ENCODE results near the gene CEP152.

Gene CEP152

DNA sequence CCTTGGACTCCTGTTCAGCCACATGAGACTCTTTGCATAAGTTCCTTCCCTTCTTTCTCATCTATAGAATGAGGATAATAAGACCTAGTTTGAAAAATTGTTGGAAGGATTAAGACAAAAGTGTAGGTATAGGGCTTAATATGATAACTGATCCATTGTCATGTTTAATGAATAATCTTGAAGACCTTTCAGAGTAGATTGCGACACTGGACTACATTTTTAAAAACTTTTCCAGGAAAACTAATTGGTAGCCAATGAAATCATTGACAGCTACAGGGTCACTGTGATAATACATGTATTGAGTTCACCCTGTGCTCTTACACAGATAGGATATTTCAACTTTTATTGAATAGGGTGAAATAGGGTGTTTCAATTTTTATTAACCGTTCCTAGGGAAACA, 86.9 kb downstream of the CEP152 start:
- H3K4me2 ChIP-seq: no peak overlapping the region
- no peak overlapping the region for H3K27ac ChIP-seq
- 0 out of 20 replicates have a peak, but pooled peaks cover 0 to 4% (median 0%) of the 10 kb centered on the region in 10 experiments for H3K4me1 ChIP-seq
- no peaks in the 10 kb centered on the region for H3K27me3 ChIP-seq
- no peak overlapping the region for H3K4me3 ChIP-seq
- H4K20me1 ChIP-seq: no peaks in the 10 kb centered on the region
- peaks cover 14 to 57% (median 27%) of the 10 kb centered on the region in 11 experiments; a peak in 21 of 22 replicates for H3K36me3 ChIP-seq
- TF ChIP-seq Cebpa-rat (IDR thresholded peaks at IDR 0.05): no peak
- no peaks in the 10 kb centered on the region for H3K9me3 ChIP-seq (replicated peaks in 1 of 11)
- H3K9ac ChIP-seq: no peak overlapping the region

DNA sequence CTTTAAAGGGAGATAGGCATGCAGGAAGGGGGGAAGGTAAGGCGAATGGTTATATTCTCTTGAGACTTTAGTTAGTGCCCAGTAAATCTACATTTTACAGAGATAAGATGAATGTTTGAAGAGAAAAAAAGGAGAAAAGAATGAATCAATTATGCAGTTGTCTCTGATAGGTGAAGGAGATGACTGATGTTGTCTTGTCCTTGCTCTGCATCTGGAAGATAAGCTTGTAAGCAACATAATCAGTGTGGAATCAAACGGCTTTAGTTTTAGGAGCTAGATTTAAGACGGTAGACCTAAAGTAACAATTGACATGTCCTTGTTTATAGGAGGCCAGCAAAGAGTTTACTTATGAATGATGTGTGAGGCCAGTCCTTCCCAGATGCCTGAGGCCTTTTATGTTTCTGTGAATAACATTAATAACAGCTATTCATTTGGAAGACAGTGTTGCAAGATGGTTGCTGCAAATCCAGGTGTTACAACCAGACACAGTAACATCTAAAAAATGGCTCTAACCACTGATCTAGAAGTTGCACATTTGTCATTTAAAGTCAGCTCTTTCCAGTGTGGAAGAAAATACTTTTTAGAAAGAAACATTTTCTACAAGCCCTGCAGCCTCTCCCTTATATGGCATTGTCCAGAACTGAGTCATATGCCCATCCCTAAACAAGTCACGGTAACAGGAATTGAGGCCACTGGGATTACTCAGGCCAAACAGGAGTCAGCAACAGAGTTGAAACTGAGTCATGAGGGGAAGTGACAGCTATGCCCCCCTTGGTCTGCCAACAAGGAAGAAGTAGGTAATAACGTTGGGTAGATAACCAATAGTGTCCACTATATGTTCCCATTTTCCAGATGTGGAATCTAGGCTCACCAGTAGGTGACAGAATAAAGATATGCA, 87.9 kb downstream of the CEP152 start:
- Histone ChIP-seq H3K4me1 (0 out of 20 replicates have a peak, but pooled peaks cover 0 to 4% (median 0%) of the 10 kb centered on the region in 10 experiments), H3K27ac (no peak overlapping the region), H3K9me3 (replicated peaks in 1 of 11) (no peaks in the 10 kb centered on the region; a peak in 1 of 22 replicates), H3K4me2 (no peak overlapping the region), H3K9ac (no peak overlapping the region), H3K4me3 (no peak overlapping the region), H3K27me3 (no peaks in the 10 kb centered on the region), H4K20me1 (no peaks in the 10 kb centered on the region), H3K36me3 (peaks cover 6 to 48% (median 19%) of the 10 kb centered on the region in 11 experiments; a peak in 21 of 22 replicates)
- no peak for TF ChIP-seq Cebpa-rat (IDR thresholded peaks at IDR 0.05)

DNA sequence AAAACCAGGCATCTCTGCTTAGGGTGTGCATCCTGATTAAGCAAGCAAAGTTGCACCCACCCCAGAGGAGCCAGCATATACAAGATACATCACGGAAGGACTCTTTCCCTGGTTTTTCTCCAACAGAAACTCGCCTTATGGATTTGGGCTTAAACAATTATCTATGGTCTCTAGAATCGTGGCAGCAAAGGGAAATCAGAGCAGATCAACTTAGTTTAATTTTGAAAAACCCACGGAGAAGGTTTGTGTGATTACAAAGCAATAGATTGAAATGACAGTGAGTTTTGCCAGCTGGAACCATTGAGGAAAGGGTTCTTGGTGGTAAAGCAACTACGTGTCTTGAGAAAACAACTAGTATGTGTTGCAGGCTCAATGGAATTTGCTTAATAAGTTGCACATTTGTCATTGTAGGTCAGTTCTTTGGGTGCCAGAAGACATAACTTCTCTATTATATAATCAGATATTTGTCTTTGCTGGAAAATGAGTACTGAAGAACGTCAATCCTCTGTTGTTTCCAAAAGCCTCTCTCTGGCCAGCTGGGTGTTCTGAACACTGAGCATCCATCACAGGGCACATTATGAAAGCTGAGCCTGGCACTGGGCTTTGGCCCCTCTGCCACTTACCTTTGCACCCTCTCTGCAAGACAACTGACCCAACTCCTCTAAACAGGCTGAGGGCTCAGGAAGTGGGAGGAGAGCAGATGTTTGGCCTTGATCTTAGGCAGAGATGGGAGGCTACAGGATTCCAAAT, 89.6 kb downstream of the CEP152 start:
- Histone ChIP-seq H3K4me1 (0 out of 20 replicates have a peak, but pooled peaks cover 0 to 4% (median 0%) of the 10 kb centered on the region in 10 experiments), H4K20me1 (no peaks in the 10 kb centered on the region), H3K9ac (no peak overlapping the region), H3K27me3 (no peaks in the 10 kb centered on the region), H3K4me2 (no peak overlapping the region), H3K27ac (no peak overlapping the region), H3K4me3 (no peak overlapping the region), H3K36me3 (peaks cover 3 to 35% (median 14%) of the 10 kb centered on the region in 11 experiments; a peak in 19 of 22 replicates), H3K9me3 (replicated peaks in 1 of 11) (peaks cover 8 to 13% (median 8%) of the 10 kb centered on the region in 11 experiments)
- TF ChIP-seq Cebpa-rat (IDR thresholded peaks at IDR 0.05): no peak

DNA sequence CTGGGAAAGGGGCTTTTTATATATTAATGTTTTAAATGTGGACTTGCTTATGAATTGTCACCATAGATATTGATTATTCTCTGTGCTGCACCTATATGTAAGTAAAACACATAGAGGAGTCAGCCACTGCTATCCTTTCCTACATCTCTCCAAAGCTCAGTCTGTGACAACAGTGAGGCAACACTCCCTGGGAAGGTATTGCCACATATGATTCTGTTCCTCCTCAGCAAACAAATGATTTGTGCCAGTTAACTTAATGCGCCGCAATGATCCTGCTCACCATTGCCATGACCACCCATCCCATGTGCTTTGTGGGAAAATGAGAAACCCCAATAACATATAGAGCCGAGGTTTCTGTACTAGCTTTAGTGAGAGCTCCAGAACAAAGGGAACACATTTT, 90.2 kb downstream of the CEP152 start:
- no peak overlapping the region for H3K27ac ChIP-seq
- peaks cover 14 to 19% (median 14%) of the 10 kb centered on the region in 11 experiments for H3K9me3 ChIP-seq (replicated peaks in 1 of 11)
- H3K27me3 ChIP-seq: no peaks in the 10 kb centered on the region
- no peak overlapping the region for H3K4me3 ChIP-seq
- H3K9ac ChIP-seq: no peak overlapping the region
- no peaks in the 10 kb centered on the region for H4K20me1 ChIP-seq
- H3K36me3 ChIP-seq: peaks cover 3 to 38% (median 19%) of the 10 kb centered on the region in 11 experiments; a peak in 17 of 22 replicates
- 0 out of 20 replicates have a peak, but pooled peaks cover 0 to 4% (median 0%) of the 10 kb centered on the region in 10 experiments for H3K4me1 ChIP-seq
- no peak overlapping the region for H3K4me2 ChIP-seq
- TF ChIP-seq Cebpa-rat (IDR thresholded peaks at IDR 0.05): no peak

- Histone ChIP-seq H3K9me3 (replicated peaks in 1 of 11) (peaks cover 21 to 26% (median 23%) of the 10 kb centered on the region in 11 experiments), H3K9ac (no peak overlapping the region), H3K4me2 (no peak overlapping the region), H4K20me1 (no peaks in the 10 kb centered on the region), H3K4me1 (0 out of 20 replicates have a peak, but pooled peaks cover 0 to 4% (median 0%) of the 10 kb centered on the region in 10 experiments), H3K4me3 (no peak overlapping the region), H3K36me3 (peaks cover 3 to 34% (median 23%) of the 10 kb centered on the region in 11 experiments; a peak in 17 of 22 replicates), H3K27me3 (no peaks in the 10 kb centered on the region), H3K27ac (no peak overlapping the region)
- TF ChIP-seq Cebpa-rat (IDR thresholded peaks at IDR 0.05): no peak
These were observed 91.2 kb downstream of the CEP152 start for GRCh38 chr15:48719668-48720067.

GRCh38 chr15:48718646-48719045, 92.2 kb downstream of the CEP152 start:
- Histone ChIP-seq H4K20me1 (no peaks in the 10 kb centered on the region), H3K4me1 (0 out of 20 replicates have a peak, but pooled peaks cover 0 to 4% (median 0%) of the 10 kb centered on the region in 10 experiments), H3K27me3 (no peaks in the 10 kb centered on the region), H3K9ac (no peak overlapping the region), H3K4me2 (no peak overlapping the region), H3K27ac (no peak overlapping the region), H3K9me3 (replicated peaks in 1 of 11) (peaks cover 21 to 26% (median 23%) of the 10 kb centered on the region in 11 experiments), H3K36me3 (peaks cover 3 to 32% (median 21%) of the 10 kb centered on the region in 11 experiments; a peak in 17 of 22 replicates), H3K4me3 (no peak overlapping the region)
- TF ChIP-seq Cebpa-rat (IDR thresholded peaks at IDR 0.05): no peak

DNA sequence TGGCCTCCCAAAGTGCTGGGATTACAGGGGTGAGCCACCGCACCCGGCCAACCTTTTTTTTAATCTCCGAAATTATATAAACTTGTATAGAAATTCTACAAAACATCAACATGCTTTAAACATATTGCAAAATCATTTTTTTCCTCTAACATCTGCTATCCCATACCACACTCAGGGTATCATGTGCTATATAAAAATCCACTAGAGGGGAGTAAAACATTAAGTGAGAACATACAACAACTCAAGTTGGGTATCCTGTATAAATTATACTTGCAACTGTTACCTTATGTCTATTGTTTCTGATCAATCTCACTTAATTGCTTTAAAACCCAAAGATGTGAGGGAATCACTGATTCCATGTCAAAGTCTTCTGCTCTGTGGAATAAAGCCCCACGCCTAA, 93.4 kb downstream of the CEP152 start:
- TF ChIP-seq Cebpa-rat (IDR thresholded peaks at IDR 0.05): no peak
- Histone ChIP-seq H3K36me3 (peaks cover 3 to 23% (median 15%) of the 10 kb centered on the region in 11 experiments; a peak in 16 of 22 replicates), H3K9ac (no peak overlapping the region)

DNA sequence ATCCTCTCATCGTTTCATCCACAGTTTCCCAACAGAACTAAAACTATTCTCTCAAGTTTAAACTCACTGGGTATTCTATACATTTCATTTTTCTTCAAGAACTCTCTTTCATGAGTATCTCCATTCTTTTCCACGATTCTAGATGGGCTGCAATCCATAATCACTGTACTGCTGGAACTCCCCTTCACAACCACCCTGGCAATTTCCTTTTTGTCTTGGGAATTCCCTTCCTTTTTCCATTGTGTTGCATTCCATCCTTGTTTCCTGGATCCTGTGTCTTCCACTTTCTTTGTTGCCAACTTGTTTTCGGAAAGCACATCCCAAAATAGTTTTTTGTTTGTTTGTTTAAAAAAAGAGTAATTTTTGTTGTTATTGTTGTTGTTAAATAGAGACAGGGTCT, 98.3 kb downstream of the CEP152 start:
- Histone ChIP-seq H3K9me3 (replicated peaks in 1 of 11) (peaks cover 21 to 26% (median 23%) of the 10 kb centered on the region in 11 experiments), H3K4me3 (no peak overlapping the region)
- no peak for TF ChIP-seq Cebpa-rat (IDR thresholded peaks at IDR 0.05)

More for the DNA sequence above, 93.4 kb downstream of the CEP152 start:
- Histone ChIP-seq H3K4me1 (no peaks in the 10 kb centered on the region), H3K9me3 (replicated peaks in 1 of 11) (peaks cover 21 to 26% (median 23%) of the 10 kb centered on the region in 11 experiments), H3K27ac (no peak overlapping the region), H3K4me2 (no peak overlapping the region), H3K4me3 (no peak overlapping the region), H3K27me3 (no peaks in the 10 kb centered on the region), H4K20me1 (no peaks in the 10 kb centered on the region)

More for the DNA sequence above, 98.3 kb downstream of the CEP152 start:
- Histone ChIP-seq H3K27me3 (no peaks in the 10 kb centered on the region), H3K36me3 (peaks cover 3 to 19% (median 14%) of the 10 kb centered on the region in 11 experiments; a peak in 16 of 22 replicates), H3K4me1 (no peaks in the 10 kb centered on the region), H3K27ac (no peak overlapping the region), H3K9ac (no peak overlapping the region), H4K20me1 (no peaks in the 10 kb centered on the region), H3K4me2 (no peak overlapping the region)
